Inferior parietal cortex (tissue), 1 donor: Measurements from ENCODE around the gene BAZ2B.
"Not testable (repeated sequence)": the region's sequence is repeated elsewhere in the genome, so short reads cannot be mapped to it uniquely, and the experiment has no call there.

ENCODE experiments used
- DNase-seq: peaks from one replicate; pipeline ENCODE4 v3.0.0-alpha.2; 2016; ENCODE audit errors: extremely low spot score

BAZ2B gene

GRCh38 chr2:159427048-159427447, 189.3 kb downstream of the BAZ2B start:
- DNase-seq = no peak

- no peak for DNase-seq
These were observed 196.9 kb downstream of the BAZ2B start for GRCh38 chr2:159419403-159419802.

GRCh38 chr2:159411460-159411859, 204.9 kb downstream of the BAZ2B start:
- DNase-seq = no peak

- no peak for DNase-seq
These were observed 206.1 kb downstream of the BAZ2B start for GRCh38 chr2:159410276-159410675.

GRCh38 chr2:159409116-159409800, 207.1 kb downstream of the BAZ2B start:
- DNase-seq = no peak

- no peak for DNase-seq
These were observed 213.6 kb downstream of the BAZ2B start for GRCh38 chr2:159402790-159403189.

- not testable (repeated sequence) for DNase-seq
These were observed 214.2 kb downstream of the BAZ2B start for GRCh38 chr2:159402160-159402559.

- no peak for DNase-seq
These were observed 216.5 kb downstream of the BAZ2B start for GRCh38 chr2:159399716-159400415.

GRCh38 chr2:159396799-159397198, 219.5 kb downstream of the BAZ2B start:
- no peak for DNase-seq

- DNase-seq = no peak
These were observed 233.8 kb downstream of the BAZ2B start for GRCh38 chr2:159382447-159383028.

- DNase-seq = no peak
These were observed 234.8 kb downstream of the BAZ2B start for GRCh38 chr2:159381574-159381973.

- no peak for DNase-seq
These were observed 235.6 kb downstream of the BAZ2B start for GRCh38 chr2:159380685-159381239.

GRCh38 chr2:159379181-159379580, 237.2 kb downstream of the BAZ2B start:
- DNase-seq = no peak

- no peak for DNase-seq
These were observed 241.1 kb downstream of the BAZ2B start for GRCh38 chr2:159375241-159375640.

- no peak for DNase-seq
These were observed 244.8 kb downstream of the BAZ2B start for GRCh38 chr2:159371506-159371905.

- no peak for DNase-seq
These were observed 249.8 kb downstream of the BAZ2B start for GRCh38 chr2:159366538-159366937.

GRCh38 chr2:159362816-159363251, 253.5 kb downstream of the BAZ2B start:
- DNase-seq = no peak

GRCh38 chr2:159362094-159362493, 254.3 kb downstream of the BAZ2B start:
- no peak for DNase-seq

GRCh38 chr2:159361603-159362002, 254.7 kb downstream of the BAZ2B start:
- not testable (repeated sequence) for DNase-seq

- no peak for DNase-seq
These were observed 260.2 kb downstream of the BAZ2B start for GRCh38 chr2:159356053-159356554.

- no peak for DNase-seq
These were observed 264.4 kb downstream of the BAZ2B start for GRCh38 chr2:159351977-159352376.

GRCh38 chr2:159349674-159350299, 266.6 kb downstream of the BAZ2B start:
- DNase-seq = no peak
